NCI-H446 treated with DMSO at 0.1 percent for 48 hours (cell line): ENCODE results near the gene HADH.
"Not testable (repeated sequence)": the region's sequence is repeated elsewhere in the genome, so short reads cannot be mapped to it uniquely, and the experiment has no call there.

Source experiments
- DNase-seq: peaks from one replicate; lab custom pipeline; 2025; lab: John Stamatoyannopoulos, UW

The HADH gene

DNA sequence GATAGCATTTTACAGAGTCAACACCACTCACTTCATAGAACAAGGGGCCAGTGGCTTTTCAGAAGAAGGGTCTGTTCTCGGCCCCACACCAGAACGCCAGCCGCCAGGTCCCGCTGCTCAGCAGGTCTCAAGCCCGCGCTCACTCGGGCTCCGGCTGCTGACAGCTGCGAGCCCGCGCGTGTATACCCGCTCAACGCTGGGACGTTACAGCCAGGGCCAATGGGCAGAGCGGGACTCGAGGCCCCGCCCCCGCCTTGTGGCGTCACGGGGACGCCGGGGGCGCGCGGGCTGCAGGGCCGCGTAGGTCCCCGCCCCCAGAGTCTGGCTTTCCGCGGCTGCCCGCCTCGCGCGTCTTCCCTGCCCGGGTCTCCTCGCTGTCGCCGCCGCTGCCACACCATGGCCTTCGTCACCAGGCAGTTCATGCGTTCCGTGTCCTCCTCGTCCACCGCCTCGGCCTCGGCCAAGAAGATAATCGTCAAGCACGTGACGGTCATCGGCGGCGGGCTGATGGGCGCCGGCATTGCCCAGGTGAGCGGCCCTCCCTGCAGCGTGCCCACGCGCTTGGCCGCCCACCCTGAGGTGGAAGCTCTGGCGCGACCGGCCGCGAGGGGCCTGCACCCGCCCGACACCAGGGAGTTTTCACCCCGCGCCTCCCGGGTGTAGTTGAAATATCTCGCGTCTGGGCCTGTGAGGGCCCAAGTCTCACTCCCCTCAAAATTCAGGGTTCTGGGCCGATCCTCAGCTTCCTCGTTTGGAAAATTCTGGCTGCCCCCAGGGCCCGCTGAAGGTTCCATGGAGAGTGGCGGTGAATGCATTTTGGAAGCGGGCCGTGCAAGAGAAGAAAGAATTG is at the start of gene HADH:
TSS of gene HADH (plus strand) at position 353 of the 850 bp plus-strand sequence. CDS start at position 397, 44 bp downstream.
- DNase-seq = peak; percentile 78

DNA sequence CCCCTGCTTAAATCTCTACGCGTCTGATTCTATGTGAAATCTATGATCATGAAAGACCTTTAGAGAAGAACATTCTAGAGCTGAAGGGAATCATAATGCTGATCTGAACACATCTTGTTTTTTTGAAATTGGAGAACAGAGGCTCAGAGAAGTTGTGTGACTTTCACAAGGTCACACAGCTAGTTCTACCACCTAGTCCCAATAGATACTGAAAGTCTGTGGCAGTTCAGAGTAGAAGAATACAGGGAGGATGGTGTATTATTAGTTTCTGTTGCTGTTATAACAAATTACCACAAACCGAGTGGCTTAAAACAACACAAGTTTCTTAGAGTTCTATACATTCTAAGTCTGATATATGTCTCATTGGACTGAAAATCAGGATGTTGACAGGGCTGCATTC is 43.9 kb upstream of the HADH start:
- DNase-seq = no peak

DNA sequence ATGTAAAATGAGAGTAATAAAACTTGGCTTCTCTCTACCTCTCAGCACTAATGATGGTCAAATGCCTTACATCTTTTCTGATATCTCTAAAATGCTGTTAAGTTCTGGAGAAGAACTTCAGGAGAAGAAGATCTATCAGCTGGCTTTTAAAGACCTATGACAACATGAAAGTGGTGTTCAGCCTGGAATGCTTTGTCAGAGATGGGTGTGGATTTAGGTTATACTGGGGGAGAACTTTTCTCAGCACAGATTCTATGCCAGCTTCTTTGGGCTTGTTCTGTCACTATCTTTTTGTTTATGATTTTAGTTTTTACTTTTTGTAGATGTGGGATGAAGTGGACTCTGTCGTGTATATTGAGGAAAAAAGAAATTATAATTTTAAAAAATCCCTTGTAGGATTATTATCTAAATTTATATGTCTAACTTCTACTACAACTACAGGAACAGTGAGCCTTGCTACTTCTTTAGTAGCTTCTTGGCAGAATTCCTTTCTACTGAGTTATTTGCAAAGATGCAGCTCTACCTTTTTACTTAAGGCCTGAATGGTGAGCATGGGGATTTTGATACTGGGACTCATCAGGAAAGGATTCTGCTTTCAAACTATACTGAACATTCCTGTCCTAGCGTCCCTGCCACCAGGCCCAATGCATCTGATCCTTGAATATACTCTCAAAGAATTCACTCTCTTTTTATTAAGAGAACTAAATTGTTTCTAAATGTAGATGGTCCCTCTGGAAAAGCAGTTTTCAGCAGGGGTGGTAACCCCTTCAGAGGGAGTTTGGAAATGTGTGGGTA is 38.7 kb upstream of the HADH start:
- DNase-seq = no peak

DNA sequence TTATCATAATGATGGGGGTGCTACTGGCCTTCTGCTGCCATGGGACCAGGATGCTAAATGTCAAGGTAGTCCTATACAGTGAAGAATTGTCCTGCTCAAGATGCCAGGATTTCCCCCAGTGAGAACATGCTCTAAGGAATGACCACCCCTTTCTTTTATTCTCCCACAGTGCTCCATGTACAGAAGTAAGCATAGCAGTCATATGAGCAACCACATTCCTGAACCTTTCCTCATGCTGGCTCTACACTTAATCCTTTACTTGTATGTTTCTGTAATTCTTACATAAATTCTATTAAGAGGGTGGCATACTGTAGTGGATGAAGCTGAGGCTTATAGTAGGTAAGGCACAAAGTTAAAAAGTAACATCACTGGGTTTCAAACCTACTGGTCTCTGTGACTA is 38.1 kb upstream of the HADH start:
- DNase-seq = no peak

DNA sequence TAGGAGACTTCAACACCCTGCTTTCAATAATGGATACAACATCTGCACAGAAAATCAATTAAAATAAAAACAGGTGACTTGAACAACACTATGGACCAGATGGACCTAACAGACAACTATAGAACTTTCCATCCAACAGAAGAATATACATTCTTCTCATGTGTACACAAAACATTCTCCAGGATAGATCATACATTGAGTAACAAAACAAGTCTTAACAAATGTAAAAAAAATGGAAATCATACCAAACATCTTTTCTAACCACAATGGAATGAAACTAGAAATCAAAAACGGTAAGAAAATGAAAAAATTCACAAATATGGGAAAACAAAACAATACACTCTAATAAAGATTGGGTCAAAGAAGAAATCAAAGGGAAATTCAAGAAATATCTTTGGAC is 33.7 kb upstream of the HADH start:
- no peak for DNase-seq

DNA sequence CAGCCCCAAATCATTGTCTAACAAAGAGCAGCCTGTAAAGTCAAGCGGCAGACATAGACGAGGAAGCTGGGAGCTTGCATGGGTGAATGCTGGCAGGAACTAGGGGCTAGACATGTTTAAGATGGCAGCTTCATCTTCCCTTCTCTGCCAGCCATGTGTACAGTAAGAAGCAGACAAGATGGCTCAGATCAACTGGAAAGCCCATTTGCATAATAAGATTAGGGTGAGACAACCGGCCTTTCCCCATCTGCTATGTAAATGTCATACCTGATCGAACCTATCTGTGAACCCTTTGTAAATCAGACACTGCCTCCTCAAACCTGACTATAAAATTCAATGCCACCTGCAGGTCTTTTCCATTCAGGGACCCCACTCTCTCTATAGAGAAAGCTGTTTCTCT is 22.8 kb upstream of the HADH start:
- no peak for DNase-seq

DNA sequence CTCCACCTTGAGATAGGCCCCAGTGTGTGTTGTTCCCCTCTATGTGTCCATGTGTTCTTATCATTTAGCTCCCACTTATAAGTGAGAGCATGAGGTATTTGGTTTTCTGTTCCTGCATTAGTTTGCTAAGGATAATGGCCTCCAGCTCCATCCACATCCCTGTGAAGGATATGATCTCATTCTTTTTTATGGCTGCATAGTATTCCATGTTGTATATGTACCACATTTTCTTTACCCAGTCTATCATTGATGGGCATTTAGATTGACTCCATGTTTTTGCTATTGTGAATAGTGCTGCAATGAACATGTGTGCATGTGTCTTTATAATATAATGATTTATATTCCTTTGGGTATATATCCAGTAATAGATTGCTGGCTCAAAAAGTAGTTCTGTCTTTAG is 22.2 kb upstream of the HADH start:
- DNase-seq = not testable (repeated sequence)

DNA sequence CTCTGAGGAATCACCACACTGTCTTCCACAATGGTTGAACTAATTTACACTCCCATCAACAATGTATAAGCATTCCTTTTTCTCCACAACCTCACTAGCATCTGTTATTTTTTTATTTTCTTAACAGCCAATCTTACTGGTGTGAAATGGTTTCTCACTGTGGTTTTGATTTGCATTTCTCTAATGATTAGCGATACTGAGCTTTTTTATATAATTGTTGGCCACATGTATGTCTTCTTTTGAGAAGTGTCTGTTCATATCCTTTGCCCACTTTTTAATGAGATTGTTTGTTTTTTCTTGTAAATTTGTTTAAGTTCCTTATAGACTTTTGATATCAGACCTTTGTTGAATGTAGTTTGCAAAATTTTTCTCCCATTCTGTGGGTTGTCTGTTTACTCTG is 21.8 kb upstream of the HADH start:
- not testable (repeated sequence) for DNase-seq

DNA sequence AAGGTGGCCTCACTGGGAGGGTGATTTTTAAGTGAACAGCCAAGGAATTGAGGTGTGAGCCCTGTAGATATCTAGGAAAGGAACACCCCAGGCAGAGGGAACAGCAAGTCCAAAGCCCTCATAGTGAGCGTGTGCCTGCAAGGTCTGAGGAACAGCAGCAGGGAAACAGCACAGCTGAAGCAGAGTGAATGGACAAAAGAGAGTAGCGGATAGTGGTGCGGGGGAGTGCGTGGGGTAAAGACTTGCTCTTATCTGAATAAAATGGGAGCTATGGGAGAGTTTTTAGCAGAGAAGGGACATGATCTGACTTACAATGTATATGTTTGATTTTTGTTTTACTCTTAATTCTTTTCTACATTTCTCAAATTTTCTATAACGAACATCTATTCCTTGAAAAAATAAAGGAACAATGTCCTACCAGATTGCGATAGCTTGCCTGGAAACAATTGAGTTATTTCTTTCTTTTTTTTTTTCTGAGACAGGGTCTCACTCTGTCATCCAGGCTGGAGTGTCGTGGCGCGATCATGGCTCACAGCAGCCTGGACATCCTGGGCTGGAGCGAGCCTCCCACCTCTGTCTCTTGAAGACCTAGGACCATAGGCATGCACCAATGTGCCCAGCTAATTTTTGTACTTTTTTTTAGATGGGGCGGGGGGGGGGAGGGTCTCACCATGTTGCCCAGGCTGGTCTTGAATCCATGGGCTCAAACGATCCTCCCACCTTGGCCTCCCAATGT is 19.5 kb upstream of the HADH start:
- DNase-seq = no peak

DNA sequence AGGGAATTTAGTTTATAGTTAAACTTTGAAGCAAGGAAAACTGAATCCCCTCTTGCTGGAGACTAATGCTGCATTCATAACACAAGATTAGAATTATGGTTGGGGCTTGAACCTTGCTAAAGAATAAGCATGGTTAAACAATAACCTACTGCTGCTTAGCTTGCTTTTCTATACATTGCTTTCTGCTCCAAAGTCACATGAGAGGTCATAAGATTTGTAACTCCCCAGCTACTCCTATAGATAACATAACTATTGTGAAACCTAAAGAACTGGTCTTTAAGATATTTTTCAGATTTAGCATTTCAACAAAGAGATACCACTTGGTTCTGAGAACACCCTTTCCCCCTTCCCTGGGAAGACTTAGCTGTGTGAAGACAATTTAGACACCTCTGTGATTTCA is 17.1 kb upstream of the HADH start:
- no peak for DNase-seq

DNA sequence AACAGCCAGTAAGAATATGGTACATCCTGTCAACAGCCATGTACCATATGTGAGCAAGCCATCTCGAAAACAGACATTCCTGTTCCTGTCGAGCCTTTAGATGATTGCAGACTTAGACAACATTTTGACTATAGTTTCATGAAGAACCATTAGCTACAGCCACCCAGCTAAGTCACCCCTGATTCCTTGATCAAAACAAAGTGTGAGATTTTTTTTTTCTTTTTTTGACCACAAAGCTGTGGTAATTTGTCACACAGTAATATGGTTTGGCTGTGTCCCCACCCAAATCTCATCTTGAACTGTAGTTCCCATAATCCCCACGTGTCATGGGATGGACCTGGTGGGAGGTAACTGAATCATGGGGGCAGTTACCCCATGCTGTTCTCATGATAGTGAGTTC is 15.2 kb upstream of the HADH start:
- DNase-seq = no peak

DNA sequence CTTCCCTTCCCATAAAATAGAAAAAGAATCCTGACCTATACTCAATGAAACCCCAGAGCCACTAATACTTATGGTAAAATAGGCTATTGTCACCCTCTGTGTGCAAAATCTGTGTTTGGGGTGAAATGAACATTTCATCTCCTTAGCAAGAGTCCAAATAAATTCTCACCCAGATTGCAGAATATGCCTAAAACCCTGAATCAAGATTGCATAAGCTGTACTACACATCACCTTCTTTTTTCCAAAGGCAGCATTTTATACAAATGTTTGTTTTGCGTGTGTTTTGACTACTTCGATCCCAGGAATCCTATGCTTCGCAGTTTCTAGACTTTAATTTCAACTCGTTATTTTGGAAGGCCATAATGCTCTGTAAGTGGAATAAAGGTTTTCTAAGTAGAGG is 12.2 kb upstream of the HADH start:
- no peak for DNase-seq

DNA sequence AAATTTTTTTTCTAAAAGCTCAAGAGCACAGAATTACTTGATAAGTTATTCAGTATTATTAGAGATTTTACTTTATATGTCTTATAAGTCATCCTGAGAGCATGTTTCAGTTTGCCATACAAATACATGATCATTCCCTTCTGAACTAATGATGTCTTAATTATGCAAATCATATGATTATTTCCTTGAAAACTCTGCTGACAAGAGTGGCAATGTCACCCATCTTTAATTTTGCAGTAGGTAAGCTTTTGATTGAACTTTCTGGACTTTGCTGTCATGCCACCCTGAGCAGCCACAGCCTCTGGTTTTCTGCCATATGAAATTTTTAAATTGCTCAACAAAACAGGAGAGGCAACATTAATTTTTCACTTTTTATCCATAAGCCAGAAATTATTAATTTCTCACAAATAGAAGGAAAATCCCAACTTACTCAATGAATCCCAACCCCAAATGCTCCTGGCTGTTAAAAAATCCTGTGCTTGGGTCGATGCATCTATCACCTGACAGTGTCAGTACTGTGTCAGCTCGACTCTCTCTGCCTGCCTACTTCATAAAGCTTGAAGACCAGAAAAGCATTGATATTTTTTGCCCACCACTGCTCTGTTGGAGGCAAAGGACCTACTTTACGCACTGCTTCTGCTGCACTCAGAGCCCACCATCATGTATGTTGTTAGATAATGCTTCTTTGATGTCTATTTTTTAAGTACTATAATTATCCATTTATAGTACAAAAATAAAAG is 11.6 kb upstream of the HADH start:
- DNase-seq = no peak

DNA sequence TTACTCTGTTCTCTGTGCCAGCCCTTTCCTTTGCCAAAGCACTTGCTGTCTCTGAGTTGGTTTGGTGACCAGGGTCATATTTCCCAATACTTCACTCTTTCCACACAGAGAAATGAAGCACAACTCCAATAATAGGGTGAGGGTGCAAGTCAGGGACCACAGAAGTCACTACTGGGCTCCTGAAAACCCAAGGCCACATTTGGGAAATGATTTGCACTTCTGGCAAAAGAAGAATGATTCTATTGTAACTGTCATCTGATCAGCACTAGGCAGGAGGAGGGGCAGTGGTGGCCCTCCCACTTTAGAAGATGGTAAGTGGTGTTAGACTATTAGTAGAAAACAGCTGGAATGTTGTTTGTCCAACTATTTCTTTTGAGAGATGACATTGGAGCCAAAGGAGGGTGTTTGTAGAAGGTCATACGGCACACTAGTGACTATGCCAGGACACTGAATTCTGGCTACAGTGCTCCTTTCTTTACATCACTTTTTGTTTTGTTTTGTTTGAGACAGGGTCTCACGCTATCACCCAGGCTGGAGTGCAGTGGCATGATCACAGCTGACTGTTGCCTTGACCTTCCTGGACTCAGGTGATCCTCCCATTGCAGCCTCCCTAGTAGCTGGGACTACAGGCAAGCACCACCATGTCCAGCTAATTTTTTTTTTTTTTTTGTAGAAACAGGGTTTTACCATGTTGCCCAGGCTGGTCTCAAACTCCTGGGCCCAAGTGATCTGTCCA is 10.8 kb upstream of the HADH start:
- DNase-seq = peak; percentile 4

DNA sequence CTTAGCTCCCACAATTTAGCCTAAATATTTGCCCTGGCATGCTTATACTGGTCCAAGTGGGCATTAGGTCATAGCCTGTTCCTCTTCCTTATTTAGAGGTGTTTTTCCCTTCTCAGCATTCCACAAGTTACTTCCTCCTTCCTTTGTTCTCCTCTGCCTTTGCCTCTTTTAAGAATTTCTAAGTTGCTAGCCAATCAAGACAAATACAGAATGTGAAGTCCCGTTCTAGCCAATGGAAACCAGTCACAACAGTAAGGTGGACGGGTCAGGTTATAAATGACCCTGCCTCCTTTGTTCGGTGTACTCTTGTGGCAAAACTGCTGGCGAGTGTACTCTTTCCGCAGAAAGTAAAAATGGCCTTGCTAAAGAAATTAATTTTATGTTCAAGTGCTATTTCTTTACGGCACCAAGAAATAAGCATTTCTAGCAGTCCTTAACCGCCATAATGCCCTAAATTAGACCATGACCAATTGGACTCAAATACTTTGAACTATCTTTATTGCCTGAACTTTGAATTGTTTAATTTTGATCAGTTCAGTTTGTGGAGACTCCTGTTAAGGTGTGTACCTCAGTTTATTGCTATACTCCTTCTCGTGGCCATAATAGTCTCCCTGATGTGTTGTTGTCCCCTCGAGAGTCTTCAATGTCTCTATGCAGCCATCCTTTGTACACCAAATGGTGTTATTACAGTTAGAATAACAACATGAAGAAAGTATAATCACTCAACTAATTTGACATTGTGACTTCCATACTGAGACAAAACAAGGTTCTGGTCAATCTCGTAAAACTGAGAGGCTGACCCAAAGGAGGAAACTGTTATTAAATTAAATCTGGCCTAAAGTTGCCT is 1.6 kb upstream of the HADH start:
- no peak for DNase-seq

DNA sequence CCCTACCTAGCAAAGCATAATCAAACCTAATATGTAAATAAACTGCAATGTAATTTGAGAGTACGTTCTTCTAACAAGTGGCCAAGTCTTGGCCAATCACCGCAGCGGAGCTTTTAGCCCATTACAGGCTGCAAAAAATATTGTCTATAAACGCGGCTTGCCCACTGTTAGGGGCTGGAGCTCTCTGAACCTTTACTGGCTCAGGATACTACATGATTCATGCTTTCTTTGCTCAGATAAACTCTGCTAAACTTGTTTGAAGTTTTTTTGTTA is 990 bp upstream of the HADH start:
- no peak for DNase-seq

DNA sequence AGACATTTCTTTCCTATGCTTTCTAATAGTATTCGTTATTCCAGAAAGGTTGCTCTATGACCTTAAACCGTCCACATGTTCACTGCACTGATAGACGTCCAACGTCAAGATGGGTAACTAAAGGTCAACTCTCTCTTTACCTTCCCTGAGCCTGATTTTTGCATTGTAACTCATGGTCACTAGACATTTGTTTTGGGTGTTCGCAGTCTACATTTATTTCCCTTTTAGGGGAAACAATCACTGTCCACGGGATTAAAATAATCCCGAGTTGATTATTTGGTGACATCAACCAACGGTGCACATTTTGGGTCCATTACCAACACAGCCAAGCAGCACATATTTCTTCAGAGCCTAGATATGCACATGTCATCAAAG is 540 bp upstream of the HADH start:
- DNase-seq = no peak

DNA sequence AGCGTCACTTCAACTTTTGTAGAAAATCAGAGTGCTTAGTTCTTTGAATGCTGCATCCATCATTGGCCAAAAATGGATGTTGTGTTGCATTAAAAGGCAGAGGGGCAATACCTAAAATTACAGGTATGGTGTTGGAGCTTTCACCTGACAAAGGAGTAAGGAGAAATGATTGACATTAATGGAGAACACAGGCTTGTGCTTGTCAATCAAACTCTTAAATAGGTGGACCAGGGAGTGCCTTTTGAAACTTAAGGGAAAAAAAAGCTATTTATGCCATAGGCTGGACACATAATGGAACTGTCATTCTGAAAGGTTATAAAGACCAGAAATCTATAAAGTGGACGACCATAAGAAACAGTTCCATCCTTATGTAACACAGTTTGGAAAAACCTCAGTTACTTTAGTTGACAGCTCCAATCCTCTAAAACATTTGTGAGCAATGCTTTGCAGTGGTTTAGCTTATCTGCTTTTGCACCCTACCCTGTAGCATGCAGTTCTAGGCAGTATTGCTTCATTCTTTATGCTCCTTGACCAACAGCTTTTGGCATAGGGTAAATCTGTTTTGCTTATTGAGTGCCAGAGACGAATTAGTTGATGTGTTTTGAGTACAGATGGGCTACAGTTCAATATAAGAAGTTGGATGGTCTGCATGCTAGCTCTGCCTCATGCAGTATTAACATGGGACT is 2.4 kb downstream of the HADH start:
- DNase-seq = no peak

DNA sequence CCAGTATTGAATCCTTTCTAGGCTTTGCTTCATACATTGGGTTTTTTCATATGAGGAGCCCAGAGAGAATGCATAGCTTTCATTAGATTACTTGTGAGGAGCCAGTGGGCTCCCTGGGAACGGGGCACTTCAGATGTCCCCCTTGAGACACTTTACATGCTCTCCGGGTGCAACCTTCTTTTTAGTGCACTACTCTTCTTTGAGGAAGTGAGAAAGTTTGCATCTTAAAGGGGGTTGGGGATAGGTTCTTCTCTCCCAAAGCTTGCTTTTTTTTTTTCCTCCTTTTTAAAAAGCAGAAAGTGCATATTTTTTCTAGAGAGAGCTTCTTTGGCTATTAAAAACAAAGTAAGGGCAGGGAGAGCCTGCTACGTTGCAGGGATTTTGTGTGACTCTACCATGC is 4.3 kb downstream of the HADH start:
- DNase-seq = no peak

DNA sequence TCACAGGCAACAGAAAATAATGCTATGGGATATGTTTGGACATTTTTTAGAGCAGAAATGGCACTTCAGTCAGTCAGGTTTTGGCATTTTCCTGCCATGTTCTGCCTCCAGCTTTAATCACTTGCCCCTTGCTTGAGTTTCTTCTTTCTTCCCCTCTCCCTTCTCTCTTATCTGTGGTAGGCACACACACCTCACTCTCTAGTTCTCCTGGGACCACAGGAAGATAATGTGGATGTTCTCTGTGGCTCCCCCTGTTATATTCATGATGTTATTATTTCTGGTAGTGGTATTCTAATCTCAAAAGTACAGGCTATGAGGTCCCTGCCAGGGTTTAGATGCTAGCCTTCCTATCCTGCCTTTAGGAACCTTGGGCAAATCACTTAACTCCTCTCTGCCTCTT is 5.2 kb downstream of the HADH start:
- no peak for DNase-seq
